HG03025 (cell line): Measurements from ENCODE around the gene COG3.

Source experiments
- ATAC-seq: cut with Tn5 transposase; IDR thresholded peaks from one replicate; pipeline ENCODE4 v1.9.1; 2021; ENCODE audit warnings: mild to moderate bottlenecking, moderate library complexity; ENCODE audit not compliant: unreplicated experiment, low FRiP score

Gene COG3

GRCh38 chr13:45541806-45542205, 77.1 kb downstream of the COG3 start:
- ATAC-seq: no peak

DNA sequence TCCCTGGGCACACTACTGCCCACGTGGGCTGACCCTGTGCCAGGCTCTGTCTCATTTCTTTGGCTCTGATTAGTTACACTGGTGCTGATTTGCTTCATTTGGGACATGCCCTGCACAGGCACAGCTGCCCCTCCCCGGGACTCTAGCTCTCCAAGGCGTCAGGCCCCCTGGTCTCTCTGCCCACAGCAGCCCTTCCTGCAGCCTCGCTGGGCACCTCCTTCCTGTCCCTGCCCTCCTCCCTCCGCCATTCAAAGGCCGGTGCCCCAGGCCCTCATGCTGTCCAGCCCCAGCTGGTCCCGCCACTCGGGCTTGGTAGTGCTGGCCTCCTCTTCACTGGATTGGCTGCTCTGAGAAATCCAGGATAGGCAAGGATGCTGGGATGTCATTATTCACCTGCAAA, 77.7 kb downstream of the COG3 start:
- no peak for ATAC-seq

- ATAC-seq: no peak
Observed at GRCh38 chr13:45542878-45543277, 78.1 kb downstream of the COG3 start.

- ATAC-seq: no peak
Observed at GRCh38 chr13:45544520-45544919, 79.8 kb downstream of the COG3 start.

- no peak for ATAC-seq
Observed at GRCh38 chr13:45545686-45546409, 81.1 kb downstream of the COG3 start.

- ATAC-seq: no peak
Observed at GRCh38 chr13:45546410-45546765, 81.6 kb downstream of the COG3 start.

DNA sequence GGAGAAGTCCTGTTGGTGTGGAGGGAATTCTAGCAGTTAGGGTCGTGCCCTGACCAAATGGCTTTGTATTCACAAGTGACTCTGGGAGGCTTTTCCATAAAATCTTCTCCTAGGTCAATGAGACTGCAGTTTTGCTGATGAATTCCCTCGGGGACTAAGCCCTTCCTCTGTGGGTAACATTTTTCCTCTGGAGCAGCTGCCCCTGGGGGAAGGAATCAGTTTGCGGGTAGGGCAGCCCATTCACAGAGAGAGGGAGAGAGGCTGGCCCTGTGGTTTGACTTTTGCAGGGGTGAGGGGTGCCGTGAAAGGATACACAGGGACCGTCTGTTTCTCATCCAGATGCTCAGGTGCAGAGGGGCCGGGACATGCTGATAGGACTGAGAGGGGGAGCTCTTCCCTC, 83.5 kb downstream of the COG3 start:
- no peak for ATAC-seq

DNA sequence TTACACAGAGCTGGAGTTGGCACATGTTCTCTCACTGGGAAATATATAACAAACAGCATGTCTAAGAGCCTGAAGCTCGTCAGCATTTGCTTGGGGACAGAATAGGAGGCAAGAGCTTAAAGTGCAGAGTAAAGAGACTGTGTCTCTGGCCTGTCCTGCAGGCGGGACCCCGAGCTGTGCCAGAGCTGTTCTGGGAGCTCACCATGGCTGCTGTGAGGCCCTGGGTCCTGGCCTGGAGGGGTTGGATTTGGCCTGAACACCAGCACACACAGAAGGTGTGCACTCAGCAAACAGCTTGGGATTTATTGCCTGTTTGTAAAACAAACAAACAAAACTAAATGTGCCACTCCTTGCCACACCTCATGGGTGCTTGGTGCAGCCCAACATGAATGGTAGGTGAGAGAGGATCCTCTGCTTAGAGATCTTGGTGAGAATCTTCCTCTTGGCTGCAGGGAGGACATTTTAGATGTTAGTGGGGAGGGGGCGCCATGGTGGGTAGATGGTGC, 89.9 kb downstream of the COG3 start:
- no peak for ATAC-seq

- no peak for ATAC-seq
Observed at GRCh38 chr13:45564133-45564776, 99.5 kb downstream of the COG3 start.

DNA sequence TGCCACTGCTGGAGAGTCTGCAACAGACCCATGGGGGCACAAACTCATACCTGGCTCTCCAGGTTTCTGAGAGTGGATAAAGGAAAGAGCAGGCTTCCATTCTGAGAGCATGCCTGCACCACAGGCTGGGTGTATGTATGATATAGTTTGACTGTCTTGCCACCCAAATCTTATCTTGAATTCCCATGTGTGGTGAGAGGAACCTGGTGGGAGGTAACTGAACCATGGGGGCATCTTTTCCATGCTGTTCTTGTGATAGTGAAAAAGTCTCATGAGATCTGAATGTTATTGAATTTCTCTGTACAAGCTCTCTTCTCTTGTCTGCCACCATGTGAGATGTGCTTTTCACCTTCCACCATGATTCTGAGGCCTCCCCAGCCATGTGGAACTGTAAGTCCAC, 100.6 kb downstream of the COG3 start:
- ATAC-seq: no peak

DNA sequence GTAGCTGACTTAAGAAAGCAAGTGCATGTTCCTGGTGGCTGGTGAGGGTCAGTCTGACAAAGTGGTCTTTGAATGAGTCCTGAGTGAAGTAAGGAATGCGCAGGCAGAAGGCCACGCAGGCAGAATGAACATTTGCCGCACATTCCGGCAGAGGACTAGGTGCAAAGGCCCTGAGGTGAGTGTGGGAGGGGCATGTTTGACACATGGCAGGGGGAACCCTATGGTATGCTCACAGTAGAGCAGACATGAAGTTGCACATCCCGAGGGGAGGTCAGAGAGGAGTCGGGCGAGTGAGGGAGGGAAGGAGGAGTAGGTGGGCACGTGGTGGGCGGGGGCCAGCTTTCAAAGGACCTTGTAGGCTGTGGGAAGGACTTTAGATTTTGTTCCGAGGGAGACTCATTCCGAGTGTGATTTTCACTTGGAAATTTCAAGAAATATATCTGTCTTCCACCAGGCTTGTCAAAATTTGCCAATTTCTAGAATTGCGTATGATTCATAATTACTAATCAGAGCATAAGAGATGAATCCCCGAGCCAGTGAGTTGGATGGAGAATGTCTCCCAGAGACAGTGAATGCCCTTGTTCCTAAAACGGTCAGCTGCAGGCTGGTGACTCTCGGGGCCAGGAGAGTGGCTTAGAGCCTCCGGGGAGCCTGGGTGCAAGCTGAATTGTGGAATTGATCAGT, 110.5 kb downstream of the COG3 start:
- no peak for ATAC-seq

- no peak for ATAC-seq
Observed at GRCh38 chr13:45575830-45576180, 111.1 kb downstream of the COG3 start.

DNA sequence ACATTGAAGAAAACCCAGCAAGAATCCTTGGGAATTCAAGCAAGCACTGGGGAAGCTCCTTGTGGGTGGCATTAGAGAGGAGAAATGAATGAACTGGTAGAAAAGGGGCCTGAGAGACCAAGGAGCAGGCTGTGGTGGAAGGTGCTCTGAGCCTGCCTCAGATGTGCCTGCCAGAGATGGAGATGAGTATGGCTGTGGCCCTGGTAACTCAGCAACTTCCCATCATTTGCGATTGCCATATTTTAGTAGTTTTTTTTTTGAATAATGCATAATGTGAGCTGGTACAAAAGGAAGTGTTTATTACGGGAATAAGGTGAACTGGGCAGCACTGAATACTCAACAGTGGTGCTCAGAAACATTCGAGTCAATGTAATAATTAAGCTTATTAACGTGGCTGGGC, 111.7 kb downstream of the COG3 start:
- ATAC-seq: no peak

- ATAC-seq: no peak
Observed at GRCh38 chr13:45582408-45583076, 117.8 kb downstream of the COG3 start.

- no peak for ATAC-seq
Observed at GRCh38 chr13:45584816-45585215, 120.1 kb downstream of the COG3 start.
